ENCODE results near the gene ASCC1. TPM values are rescaled to one million over a fixed set of nuclear protein-coding genes. Genes with fewer than 3 reads are reported as not detected.

ASCC1 gene
- polyA plus RNA-seq, 2 of the 4 experiments (the other 2 are of a cell fraction) = 56.5 to 82.3 TPM

DNA sequence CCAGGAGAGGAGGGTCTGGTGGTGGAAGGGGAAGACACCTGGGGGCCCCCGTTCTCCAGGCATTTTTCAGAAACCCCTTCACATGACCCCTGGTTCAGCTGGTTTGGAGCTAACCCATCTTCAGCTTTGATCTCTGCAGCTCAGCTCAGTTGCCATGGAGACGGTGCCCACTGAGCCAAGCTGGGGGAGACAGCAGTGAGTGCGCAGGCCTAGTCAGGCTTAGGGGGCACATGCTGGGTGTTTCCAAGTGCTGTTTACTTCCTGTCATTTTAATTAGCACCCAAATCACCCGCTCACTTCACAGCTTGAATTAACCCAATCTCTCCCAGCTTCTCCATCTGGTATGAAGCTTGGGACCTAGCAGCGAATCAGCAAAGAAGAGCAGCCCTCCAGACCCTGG is 136.7 kb downstream of the ASCC1 start:
- CTCF ChIA-PET = interaction anchor here (0.9 to 2.0 kb wide), 6 partner anchors 10 to 764 kb away, joined by 3 to 9 read pairs (median 5); no protein-coding TSS in a partner anchor
- H3K27ac ChIP-seq = peak overlapping the region in 1 of 2 experiments; percentile 73; a peak in 1 of 6 replicates
- H3K9me3 ChIP-seq = no peaks in the 10 kb centered on the region
- WGBS (ENCODE audit: missing lambda C conversion rate) = 93% methylated on average over 5 of the region's 5 CpGs
- POLR2A ChIA-PET = no interaction called here
- H3K4me1 ChIP-seq = peaks cover 31% of the 10 kb centered on the region
- H3K4me2 ChIP-seq = no peak overlapping the region
- DNase-seq (ENCODE audit: low read depth in 1 of 2, low spot score in 1 of 2) = no peak
- TF ChIP-seq ZSCAN20 (CRISPR knock-in tag; IDR thresholded peaks at IDR 0.05) (no peak), HOXB13 (CRISPR knock-in tag; IDR thresholded peaks at IDR 0.05; ENCODE audit: low read depth) (no peak), CHD4 (IDR thresholded peaks at IDR 0.05; ENCODE audit: borderline replicate concordance) (no peak), MAZ (IDR thresholded peaks at IDR 0.05; ENCODE audit: borderline replicate concordance, low read depth, low read length) (no peak), HOXB5 (CRISPR knock-in tag; IDR thresholded peaks at IDR 0.05) (no peak)
- ATAC-seq = no peak
- FAIRE-seq = no peak
- H3K4me3 ChIP-seq = no peak overlapping the region

DNA sequence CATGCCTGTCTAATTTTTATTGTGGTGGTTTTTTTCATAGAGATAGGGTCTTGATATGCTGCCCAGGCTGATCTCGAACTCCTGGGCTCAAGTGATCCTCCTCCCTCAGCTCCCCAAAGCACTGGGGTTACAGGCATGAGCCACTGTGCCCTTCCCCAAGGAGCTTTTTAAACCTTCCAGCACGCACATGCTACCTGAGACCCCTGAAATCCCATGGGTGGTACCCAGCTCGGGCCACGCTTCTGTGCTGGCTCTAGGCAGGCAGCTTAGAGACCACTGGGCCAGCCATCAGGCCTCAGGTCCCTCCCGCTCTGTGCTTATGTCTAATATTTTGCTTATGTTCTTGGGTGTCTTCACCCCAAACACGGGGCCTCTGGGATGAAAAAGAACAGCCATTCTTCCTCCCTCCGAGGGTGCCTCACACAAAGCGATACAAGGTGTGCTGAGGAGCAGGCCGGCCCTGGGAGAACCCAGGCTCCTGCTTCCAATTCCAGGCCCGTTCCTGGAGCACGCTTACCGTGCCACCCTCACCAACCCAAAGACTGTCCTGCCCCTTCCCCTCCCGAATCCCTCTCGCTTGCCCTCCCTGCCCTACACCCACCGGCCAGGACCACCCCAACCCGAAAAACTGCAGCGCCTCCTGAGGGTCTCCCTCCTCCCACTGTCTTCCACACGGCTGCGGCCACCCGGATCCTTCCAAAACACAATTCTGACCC is 138.6 kb downstream of the ASCC1 start:
- Histone ChIP-seq H3K9me3 (no peaks in the 10 kb centered on the region), H3K4me2 (no peak overlapping the region), H3K4me1 (peaks cover 31% of the 10 kb centered on the region), H3K27ac (0 out of 6 replicates have a peak overlapping the region, but pooled peaks of 1 of the 2 experiments have one; percentile 14), H3K4me3 (no peak overlapping the region)
- ATAC-seq (no peak), DNase-seq (ENCODE audit: low read depth in 1 of 2, low spot score in 1 of 2) (no peak), FAIRE-seq (no peak)
- 93% methylated on average over 19 of the region's 20 CpGs for WGBS (ENCODE audit: missing lambda C conversion rate)
- POLR2A ChIA-PET = no interaction called here
- TF ChIP-seq POLR2A (IDR thresholded peaks at IDR 0.05; ENCODE audit: low read length) = no peak
- TF ChIP-seq CEBPB (IDR thresholded peaks at IDR 0.05) = no peak
- TF ChIP-seq NR3C1 (IDR thresholded peaks at IDR 0.05) = no peak
- TF ChIP-seq, protein P1, sequence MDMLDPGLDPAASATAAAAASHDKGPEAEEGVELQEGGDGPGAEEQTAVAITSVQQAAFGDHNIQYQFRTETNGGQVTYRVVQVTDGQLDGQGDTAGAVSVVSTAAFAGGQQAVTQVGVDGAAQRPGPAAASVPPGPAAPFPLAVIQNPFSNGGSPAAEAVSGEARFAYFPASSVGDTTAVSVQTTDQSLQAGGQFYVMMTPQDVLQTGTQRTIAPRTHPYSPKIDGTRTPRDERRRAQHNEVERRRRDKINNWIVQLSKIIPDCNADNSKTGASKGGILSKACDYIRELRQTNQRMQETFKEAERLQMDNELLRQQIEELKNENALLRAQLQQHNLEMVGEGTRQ (IDR thresholded peaks at IDR 0.05) = no peak
- TF ChIP-seq EP300 (IDR thresholded peaks at IDR 0.05) = no peak
- no peak for TF ChIP-seq FOSL2 (IDR thresholded peaks at IDR 0.05)
- no peak for TF ChIP-seq FOSL2 (CRISPR knock-in tag; IDR thresholded peaks at IDR 0.05)
- TF ChIP-seq NPAS2 (CRISPR knock-in tag; IDR thresholded peaks at IDR 0.05; ENCODE audit: borderline replicate concordance) = no peak
- TF ChIP-seq HOXA7 (CRISPR knock-in tag; IDR thresholded peaks at IDR 0.05) = no peak
- TF ChIP-seq, protein P2, sequence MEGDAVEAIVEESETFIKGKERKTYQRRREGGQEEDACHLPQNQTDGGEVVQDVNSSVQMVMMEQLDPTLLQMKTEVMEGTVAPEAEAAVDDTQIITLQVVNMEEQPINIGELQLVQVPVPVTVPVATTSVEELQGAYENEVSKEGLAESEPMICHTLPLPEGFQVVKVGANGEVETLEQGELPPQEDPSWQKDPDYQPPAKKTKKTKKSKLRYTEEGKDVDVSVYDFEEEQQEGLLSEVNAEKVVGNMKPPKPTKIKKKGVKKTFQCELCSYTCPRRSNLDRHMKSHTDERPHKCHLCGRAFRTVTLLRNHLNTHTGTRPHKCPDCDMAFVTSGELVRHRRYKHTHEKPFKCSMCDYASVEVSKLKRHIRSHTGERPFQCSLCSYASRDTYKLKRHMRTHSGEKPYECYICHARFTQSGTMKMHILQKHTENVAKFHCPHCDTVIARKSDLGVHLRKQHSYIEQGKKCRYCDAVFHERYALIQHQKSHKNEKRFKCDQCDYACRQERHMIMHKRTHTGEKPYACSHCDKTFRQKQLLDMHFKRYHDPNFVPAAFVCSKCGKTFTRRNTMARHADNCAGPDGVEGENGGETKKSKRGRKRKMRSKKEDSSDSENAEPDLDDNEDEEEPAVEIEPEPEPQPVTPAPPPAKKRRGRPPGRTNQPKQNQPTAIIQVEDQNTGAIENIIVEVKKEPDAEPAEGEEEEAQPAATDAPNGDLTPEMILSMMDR (IDR thresholded peaks at IDR 0.05) = no peak
- CTCF ChIA-PET = interaction anchor here (0.9 to 2.1 kb wide), 5 partner anchors 12 to 181 kb away, joined by 3 to 9 read pairs (median 5); no protein-coding TSS in a partner anchor

DNA sequence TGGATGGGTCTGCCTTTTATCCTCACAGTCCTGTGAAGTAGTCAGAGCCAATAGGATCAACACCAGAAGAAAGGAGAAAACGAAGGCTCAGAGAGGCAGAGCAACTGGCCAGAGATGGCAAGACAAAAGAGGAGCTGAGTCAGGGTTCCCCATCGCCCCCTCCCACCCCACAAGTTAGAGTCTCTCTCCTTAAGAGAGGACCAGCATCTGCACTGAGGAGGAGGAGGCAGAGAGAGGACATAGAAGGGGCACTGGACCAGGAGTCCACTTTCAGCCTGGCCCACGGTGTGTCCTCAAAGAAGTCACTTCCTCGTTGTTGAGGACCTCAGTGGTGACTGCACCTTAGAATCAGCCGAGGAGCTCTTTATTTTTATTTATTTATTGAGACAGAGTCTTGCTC is 139.3 kb downstream of the ASCC1 start:
- no peak for ATAC-seq

More for the DNA sequence above, 139.3 kb downstream of the ASCC1 start:
- FAIRE-seq (no peak), DNase-seq (ENCODE audit: low read depth in 1 of 2, low spot score in 1 of 2) (no peak)
- Histone ChIP-seq H3K4me3 (no peak overlapping the region), H3K4me1 (peaks cover 25% of the 10 kb centered on the region), H3K4me2 (no peak overlapping the region), H3K9me3 (peaks cover 4% of the 10 kb centered on the region; the same call in 2 of the 3 replicates), H3K27ac (no peak overlapping the region)
- ChIA-PET CTCF (interaction anchor here (0.9 to 2.1 kb wide), 5 partner anchors 13 to 180 kb away, joined by 3 to 9 read pairs (median 5); no protein-coding TSS in a partner anchor), POLR2A (no interaction called here)
- 48% methylated on average over 5 of the region's 5 CpGs for WGBS (ENCODE audit: missing lambda C conversion rate)
- TF ChIP-seq CBX2 (IDR thresholded peaks at IDR 0.05; ENCODE audit: borderline replicate concordance, low read depth) (no peak), MAZ (IDR thresholded peaks at IDR 0.05; ENCODE audit: borderline replicate concordance, low read depth, low read length) (no peak), EP300 (IDR thresholded peaks at IDR 0.05) (no peak), SREBF2 (IDR thresholded peaks at IDR 0.05) (no peak), POLR2A (IDR thresholded peaks at IDR 0.05; ENCODE audit: low read length) (no peak), GATA3 (IDR thresholded peaks at IDR 0.05; ENCODE audit: borderline replicate concordance) (no peak), MYC (IDR thresholded peaks at IDR 0.05; ENCODE audit: borderline replicate concordance, low read length) (no peak), HDAC2 (IDR thresholded peaks at IDR 0.05) (no peak), BHLHE40 (IDR thresholded peaks at IDR 0.05; ENCODE audit: low read depth, low read length) (no peak), ESRRA (IDR thresholded peaks at IDR 0.05; ENCODE audit: borderline replicate concordance, low read length) (no peak), PHF8 (IDR thresholded peaks at IDR 0.05; ENCODE audit: borderline replicate concordance, low read depth) (no peak), HOXA7 (CRISPR knock-in tag; IDR thresholded peaks at IDR 0.05) (no peak)
- TF ChIP-seq, protein P3, sequence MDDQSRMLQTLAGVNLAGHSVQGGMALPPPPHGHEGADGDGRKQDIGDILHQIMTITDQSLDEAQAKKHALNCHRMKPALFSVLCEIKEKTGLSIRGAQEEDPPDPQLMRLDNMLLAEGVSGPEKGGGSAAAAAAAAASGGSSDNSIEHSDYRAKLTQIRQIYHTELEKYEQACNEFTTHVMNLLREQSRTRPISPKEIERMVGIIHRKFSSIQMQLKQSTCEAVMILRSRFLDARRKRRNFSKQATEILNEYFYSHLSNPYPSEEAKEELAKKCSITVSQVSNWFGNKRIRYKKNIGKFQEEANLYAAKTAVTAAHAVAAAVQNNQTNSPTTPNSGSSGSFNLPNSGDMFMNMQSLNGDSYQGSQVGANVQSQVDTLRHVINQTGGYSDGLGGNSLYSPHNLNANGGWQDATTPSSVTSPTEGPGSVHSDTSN (IDR thresholded peaks at IDR 0.05) = no peak
- TF ChIP-seq, protein P4, sequence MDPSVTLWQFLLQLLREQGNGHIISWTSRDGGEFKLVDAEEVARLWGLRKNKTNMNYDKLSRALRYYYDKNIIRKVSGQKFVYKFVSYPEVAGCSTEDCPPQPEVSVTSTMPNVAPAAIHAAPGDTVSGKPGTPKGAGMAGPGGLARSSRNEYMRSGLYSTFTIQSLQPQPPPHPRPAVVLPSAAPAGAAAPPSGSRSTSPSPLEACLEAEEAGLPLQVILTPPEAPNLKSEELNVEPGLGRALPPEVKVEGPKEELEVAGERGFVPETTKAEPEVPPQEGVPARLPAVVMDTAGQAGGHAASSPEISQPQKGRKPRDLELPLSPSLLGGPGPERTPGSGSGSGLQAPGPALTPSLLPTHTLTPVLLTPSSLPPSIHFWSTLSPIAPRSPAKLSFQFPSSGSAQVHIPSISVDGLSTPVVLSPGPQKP (IDR thresholded peaks at IDR 0.05; ENCODE audit: low read depth, low read length) = no peak
